GM21528 (cell line): ENCODE measurements around the gene CDY2B.
"Not testable (repeated sequence)": the region's sequence is repeated elsewhere in the genome, so short reads cannot be mapped to it uniquely, and the experiment has no call there.

ENCODE experiments used
- ATAC-seq: cut with Tn5 transposase; IDR thresholded peaks from one replicate; pipeline ENCODE4 v1.9.1; 2021; ENCODE audit warnings: mild to moderate bottlenecking, moderate library complexity; ENCODE audit not compliant: unreplicated experiment, low FRiP score

CDY2B gene, protein sequence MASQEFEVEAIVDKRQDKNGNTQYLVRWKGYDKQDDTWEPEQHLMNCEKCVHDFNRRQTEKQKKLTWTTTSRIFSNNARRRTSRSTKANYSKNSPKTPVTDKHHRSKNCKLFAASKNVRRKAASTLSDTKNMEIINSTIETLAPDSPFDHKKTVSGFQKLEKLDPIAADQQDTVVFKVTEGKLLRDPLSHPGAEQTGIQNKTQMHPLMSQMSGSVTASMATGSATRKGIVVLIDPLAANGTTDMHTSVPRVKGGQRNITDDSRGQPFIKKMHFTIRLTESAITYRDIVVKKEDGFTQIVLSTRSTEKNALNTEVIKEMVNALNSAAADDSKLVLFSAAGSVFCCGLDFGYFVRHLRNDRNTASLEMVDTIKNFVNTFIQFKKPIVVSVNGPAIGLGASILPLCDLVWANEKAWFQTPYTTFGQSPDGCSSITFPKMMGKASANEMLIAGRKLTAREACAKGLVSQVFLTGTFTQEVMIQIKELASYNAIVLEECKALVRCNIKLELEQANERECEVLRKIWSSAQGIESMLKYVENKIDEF

DNA sequence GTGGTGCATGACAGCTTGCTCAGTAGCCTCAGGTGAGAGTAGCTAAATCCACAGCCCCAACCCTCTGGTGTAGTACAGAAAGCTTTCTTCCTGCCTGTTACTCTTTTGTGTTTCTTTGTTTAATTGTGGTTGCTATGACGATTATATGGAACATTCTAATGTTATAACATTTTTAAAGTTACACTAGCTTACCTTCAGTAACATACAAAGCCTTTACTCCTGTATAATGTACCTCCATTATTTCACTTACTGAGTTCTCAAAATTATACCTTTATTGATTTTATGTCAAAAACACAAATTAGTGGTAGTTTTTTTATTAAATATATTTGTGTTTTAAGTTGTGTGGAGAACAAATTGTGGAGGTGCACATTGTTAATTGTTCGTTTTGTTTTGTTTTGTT is at the start of gene CDY2B:
Gene CDY2B (minus strand): TSS at position 101 of the 400 bp plus-strand sequence. CDS start 328 bp downstream, outside the sequence.
- ATAC-seq = not testable (repeated sequence)

DNA sequence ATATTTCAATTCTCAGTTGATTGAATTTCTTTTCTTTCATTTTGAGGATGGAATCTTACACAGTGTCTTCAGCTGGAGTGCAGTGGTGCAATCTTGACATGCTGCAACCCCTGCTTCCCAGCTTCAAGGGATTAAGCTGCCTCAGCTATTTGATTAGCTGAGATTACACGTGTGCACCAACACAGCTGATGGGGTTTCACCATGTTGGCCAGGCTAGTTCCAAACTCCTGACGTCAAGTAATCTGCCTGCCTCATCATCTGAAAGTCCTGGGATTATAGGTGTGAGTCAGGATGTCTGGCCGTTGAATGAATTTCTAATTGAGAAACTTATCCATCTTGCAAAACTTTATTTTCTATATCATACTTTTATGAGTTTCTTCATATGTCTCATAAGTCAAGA is 28.0 kb upstream of the CDY2B start:
- ATAC-seq = not testable (repeated sequence)

DNA sequence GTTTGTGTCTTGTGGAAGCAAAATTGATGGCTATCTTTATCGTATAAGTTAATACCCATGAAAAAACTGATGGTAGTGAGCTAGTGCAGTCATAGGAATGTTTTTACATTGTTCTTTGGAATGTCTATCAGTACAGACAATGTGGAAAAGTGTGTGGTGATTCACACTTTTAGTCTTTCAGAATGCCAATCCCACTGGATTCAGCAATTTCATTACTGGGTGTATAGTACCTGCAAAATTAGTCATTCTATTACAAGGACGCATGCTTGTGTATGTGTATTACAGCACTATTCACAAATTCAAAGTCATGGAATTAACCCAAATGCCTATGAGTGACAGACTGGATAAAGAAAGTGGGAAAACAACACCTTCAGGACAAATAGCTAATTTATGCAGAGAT is 27.3 kb upstream of the CDY2B start:
- ATAC-seq = not testable (repeated sequence)

DNA sequence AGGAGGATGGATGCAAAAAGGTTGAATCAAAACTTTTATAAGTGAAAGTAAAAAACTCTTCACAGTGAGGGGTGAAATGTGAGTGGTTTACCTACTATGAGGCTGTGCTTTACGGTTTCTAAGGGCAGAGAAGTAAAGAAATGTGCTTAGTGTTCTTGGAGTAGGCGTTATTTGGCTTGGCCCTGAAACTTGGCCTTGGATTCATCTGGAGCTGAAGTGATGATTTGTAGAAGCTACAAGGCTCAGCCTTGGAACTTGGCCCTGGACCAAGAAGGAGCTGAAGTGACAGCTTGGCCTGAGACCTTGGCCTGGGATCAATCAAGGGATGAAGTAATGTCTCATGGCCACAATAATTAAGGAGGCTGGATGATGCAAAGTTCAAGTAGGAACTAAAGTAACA is 1.7 kb upstream of the CDY2B start:
- ATAC-seq = not testable (repeated sequence)

DNA sequence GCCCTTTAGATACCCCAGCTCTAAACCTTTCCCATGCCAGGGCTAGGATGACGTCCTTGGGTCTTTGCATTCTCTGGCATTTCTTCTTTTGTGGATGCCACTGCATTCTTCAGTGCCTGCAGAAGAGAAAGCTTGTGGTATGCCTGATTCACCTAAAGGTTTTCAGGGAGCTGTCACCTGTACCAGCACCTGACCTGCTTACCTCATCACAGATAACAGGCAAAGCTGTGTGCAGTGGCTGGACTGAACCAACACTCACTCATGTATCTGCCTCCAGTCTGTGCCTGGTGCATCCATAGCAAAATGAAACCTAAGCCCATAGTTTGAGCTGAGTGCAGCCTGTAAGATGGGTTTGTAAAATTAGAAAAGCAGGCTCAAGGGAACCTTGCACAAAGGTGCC is 3.3 kb downstream of the CDY2B start:
- ATAC-seq = not testable (repeated sequence)

DNA sequence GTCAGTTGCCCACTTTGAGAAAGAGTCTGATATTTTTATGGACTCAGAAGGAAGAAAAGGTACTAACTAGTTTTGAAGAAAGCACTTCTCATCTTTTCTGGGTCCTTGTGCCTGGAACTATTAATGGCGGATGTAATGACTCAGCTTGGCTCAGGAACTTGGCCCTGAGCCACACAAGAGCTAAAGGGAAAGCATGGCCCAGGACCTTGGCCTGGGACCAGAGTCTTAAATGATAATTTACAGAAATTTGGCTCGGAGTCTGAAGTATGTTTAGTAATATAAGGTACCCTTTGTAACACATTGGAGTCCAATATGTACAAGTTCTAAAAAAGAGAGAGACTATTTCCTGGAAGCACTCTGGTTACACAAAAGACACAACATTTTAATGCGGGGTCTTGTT is 4.6 kb downstream of the CDY2B start:
- not testable (repeated sequence) for ATAC-seq

DNA sequence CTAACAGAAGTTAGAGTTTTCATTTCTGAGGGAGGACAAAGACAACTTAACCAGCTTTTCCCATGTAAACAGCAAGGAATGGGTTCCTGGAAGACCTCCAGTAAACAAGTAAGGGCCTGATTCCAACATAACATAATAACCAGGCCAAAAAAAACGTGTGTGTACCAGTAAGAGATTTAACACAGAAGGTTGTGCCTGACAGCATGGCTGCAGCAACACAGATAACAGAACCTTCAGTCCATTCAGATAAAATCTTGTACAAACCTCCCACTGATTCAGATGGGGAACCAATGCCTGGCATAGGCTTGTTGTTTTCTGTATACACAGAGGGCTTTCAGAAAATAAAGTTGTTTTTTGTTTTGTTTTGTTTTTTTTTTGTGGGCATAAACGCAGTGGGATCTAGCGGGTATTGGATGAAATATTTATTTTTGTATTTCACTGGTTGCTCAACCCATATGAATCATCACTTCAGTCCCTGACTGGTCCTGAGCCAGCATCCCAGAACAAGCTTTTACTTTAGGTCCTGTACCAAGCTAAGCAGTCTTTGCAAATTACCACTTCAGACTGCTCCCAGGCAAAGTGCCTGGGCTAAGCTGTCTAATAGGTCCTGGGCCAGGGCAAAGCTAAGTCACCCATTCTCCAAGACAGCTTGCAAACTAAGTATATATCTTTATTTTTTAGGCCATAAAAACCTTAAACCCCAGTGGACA is 8.7 kb downstream of the CDY2B start:
- ATAC-seq = not testable (repeated sequence)

DNA sequence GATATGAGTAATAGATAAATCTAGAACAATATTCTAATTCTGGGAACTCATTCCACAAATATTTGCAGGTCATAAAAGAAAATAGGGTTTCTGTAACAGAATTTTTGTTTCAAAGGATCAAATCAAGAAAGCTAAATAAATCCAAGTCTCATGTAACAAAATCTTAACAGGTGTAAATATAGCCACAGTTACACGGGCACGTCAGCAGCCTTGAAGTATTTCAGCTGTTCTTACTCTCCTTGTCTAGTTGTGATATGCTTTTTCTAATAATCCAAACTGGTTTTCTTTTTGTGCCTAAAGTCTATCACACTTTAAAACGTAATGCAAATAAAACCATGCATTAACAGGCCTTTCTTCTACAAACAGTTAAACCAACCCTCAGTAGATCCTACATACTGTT is 9.3 kb downstream of the CDY2B start:
- not testable (repeated sequence) for ATAC-seq

DNA sequence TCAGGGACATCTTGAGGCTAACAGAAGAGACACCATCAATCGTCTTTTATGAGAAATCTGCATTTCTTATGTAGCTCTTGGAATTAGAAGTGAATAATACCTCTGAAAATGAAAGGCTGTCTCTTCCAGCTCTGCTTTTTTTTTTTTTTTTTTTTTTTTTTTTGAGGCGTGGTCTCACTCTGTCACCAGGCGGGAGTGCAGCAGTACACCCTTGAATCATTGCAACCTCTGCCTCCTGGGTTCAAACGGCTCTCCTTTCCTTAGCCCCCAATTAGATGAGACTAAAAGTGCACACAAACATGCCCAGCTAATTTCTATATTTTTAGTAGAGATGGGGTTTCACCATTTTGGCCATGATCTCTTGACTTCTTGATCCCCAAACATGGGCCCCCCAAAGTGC is 12.2 kb downstream of the CDY2B start:
- ATAC-seq = not testable (repeated sequence)

DNA sequence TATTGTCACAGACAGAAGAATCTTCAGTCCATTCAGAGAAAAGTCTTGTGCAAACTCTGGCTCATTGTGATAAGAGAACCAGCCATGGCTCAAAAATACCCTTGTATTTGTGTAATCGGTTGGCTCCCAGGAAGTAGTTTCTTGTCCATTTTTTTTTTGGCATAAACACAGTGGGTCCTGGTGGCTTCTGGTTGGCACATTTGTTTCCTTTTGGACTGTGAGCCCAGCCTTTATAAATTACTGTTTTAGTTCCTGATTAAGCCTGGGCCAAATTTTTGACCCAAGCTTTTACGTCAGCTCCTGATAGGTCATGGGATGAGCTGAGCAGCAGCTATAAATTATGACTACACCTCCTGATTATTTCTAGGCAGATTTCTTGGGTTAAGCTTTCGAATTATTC is 19.4 kb downstream of the CDY2B start:
- ATAC-seq = not testable (repeated sequence)

DNA sequence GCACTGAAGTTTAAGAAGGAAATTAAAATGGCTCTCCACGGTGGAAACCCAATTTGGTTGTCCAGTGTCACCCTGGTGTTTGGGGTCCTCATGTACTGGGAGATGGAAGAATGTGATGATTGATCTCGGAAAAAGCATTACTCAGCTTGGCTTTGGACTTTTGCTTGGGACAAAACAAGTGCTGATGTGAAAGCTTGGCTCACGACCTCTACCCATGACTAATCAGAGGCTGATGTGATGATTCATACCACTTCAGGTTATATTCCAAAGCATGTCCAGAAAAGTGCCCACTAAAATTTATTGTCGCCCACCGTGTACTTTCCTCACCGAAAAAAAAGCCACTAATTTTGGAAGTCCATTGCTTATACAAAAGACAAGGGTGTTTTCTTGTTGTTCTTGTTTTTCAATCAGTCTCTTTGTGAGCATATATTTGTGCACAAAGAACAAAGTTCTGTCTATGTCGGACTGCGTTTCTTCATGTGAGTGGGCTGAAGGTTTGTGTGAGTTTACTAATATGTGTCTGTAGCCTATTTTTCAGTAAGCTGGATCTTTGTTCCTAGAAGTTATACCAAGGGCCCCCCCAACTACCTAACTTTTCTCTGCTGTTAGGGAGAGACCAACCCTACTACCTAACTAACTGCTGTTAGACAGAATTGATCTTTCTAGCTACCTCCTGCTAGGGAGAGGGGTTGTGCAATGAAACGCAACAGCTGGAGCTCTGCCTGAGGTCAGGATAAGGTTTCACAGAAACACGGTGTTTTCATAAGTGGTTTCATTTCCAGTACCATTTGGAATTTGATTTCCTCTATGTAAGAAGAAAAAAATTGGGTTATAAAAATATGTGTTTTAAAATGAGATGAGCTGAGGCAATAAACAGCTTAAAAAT is 22.8 kb downstream of the CDY2B start:
- not testable (repeated sequence) for ATAC-seq

DNA sequence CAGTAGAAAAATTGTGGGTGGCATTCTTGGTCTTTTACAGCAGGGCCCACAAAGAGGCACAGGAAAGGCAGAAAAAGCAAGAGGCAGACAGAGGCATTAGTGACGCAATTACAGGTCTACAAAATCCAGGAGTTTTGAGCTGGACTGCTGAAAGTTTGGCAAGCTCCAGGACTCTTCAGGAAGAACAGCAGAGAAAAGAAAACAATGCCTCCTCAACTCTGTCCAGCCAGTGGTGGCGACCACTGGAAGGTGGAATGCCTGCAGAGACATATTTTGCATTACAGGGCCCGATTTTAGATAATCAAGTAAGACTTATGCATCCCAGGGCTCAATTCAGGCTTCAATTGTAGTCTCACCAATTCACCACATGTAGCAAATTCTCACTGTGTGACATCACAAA is 23.5 kb downstream of the CDY2B start:
- not testable (repeated sequence) for ATAC-seq

DNA sequence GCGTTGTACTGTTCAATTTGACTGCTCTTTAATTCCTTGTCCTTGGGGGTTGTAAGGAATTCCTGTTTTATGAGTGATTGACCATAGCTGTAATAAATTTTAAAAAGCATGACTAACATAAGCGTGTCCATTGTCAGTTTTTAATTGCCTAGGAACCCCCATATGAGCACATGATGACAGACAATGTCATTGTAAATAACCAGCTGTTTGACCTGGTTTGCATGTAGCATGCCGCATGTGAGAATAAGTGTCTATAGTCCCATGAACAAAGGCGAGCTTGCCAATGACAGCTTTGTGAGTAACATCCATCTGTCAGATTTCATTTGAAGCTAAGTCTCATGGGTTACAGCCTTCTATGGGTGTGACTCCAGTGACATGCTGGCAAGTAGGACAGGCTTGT is 30.9 kb downstream of the CDY2B start:
- ATAC-seq = not testable (repeated sequence)

DNA sequence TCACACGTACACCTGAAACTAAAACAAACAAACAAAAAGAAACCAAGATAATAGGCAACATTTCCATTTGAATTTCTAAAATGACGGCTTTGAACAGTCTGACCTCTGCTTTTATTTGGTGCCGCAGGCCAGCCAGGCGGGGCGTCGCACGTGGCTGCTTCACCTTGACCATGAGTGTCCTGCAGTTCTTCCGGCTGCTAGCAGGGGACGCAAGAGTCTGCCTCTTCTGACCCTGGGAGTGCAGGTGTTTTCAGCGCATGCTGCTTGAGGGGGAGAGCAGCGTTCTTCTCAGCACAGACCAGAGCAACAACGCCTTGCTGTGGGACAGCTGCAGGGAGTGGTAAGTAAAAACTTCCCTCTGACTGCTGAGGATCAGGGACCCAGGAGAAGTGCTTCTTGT is 47.9 kb downstream of the CDY2B start:
- ATAC-seq = not testable (repeated sequence)
